Measurements from ENCODE around the gene DGKB. TPM values are rescaled to one million over a fixed set of nuclear protein-coding genes. Genes with fewer than 3 reads are reported as not detected.

Gene DGKB
- polyA plus RNA-seq, 1 donor (not counting 4 experiments of a cell fraction or from before 2014, with no cell fraction given): 0.01 TPM

DNA sequence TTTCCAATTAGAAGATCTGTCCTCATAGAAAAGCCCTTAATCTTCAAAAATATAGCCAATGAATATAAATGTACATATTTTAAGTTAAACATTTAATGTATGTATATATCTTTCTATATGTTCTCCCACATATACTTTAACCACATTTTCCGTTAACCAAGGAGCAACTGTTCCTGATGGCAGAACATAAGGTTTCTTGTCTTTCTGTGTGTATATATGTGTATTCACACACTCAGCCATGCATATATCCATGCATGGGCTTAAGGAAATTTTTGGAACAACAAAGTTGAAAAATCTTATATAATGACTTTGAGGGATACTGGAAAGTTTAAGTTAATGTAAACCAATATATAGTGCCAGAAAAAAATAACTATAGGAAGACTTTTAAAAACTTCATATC lies 274.0 kb downstream of the DGKB start:
- Histone ChIP-seq H3K9me1 (ENCODE audit: control insufficient read depth, extremely low read depth, insufficient read depth, low read length) (no peaks in the 10 kb centered on the region), H3K27ac (ENCODE audit: control insufficient read depth, insufficient read depth, low read length) (no peak overlapping the region), H3K9me3 (ENCODE audit: control insufficient read depth, low read depth, low read length) (no peaks in the 10 kb centered on the region), H3K4me3 (ENCODE audit: control insufficient read depth in 2 of 3, extremely low read depth in 1 of 3, insufficient read depth in 2 of 3, low read depth in 1 of 3, low read length in 3 of 3) (no peak overlapping the region), H3K4me2 (ENCODE audit: control insufficient read depth, extremely low read depth, insufficient read depth, low read depth, low read length) (no peak overlapping the region), H2AFZ (ENCODE audit: control insufficient read depth, low read length) (no peak overlapping the region), H3K9ac (ENCODE audit: control insufficient read depth, extremely low read depth, insufficient read depth, low read length) (no peak overlapping the region), H3K36me3 (ENCODE audit: control insufficient read depth in 2 of 2, extremely low read depth in 1 of 2, insufficient read depth in 2 of 2, low read length in 2 of 2) (no peaks in the 10 kb centered on the region), H3K4me1 (ENCODE audit: control insufficient read depth, extremely low read depth, insufficient read depth, low read length) (no peaks in the 10 kb centered on the region), H4K20me1 (ENCODE audit: control insufficient read depth, extremely low read depth, insufficient read depth, low read length) (no peaks in the 10 kb centered on the region), H3K27me3 (ENCODE audit: control insufficient read depth, extremely low read depth, insufficient read depth, low read length) (no peaks in the 10 kb centered on the region), H3K79me2 (ENCODE audit: control insufficient read depth, insufficient read depth, low read length) (no peaks in the 10 kb centered on the region)
- dilution Hi-C loops (cut with MboI; ENCODE audit: extremely low pct_ligation_motif_present, low sequenced_read_pairs): no loop called here
- FAIRE-seq: no peak
- no peak for DNase-seq (ENCODE audit: low read depth, low spot score)
- TF ChIP-seq EZH2 (IDR thresholded peaks at IDR 0.05; ENCODE audit: low read length): no peak
- TF ChIP-seq CTCF (optimal IDR thresholded peaks at IDR 0.05 in 1 of 3, IDR thresholded peaks at IDR 0.05 in 1 of 3, conservative IDR thresholded peaks at IDR 0.05 in 1 of 3; ENCODE audit: extremely low read depth in 1 of 3, insufficient read depth in 2 of 3, low read length in 3 of 3): no peak

DNA sequence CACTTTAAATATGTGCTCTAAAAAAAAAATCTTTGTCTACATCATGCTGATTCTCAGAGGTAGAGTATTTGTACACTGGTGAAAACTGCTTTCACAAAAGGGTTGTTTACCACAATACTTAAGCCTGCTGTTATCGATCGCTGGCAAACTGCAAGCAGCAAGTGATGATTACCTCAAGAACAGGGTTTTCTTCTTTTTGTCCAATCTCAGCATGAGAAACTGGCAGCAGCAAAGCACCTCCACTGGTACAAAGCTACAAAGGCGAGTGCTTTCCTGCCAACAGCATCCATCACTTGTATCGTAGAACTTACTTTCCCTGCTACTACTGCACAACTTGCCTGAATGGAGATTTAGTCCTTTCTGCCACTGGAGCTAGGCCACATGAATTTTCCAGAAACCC lies 276.5 kb downstream of the DGKB start:
- H3K9me3 ChIP-seq (ENCODE audit: control insufficient read depth, low read depth, low read length): no peaks in the 10 kb centered on the region
- no peaks in the 10 kb centered on the region for H3K36me3 ChIP-seq (ENCODE audit: control insufficient read depth in 2 of 2, extremely low read depth in 1 of 2, insufficient read depth in 2 of 2, low read length in 2 of 2)
- no peak overlapping the region for H3K4me2 ChIP-seq (ENCODE audit: control insufficient read depth, extremely low read depth, insufficient read depth, low read depth, low read length)
- H3K27me3 ChIP-seq (ENCODE audit: control insufficient read depth, extremely low read depth, insufficient read depth, low read length): no peaks in the 10 kb centered on the region
- dilution Hi-C loops (cut with MboI; ENCODE audit: extremely low pct_ligation_motif_present, low sequenced_read_pairs): no loop called here
- H2AFZ ChIP-seq (ENCODE audit: control insufficient read depth, low read length): no peak overlapping the region
- FAIRE-seq: no peak
- no peak overlapping the region for H3K27ac ChIP-seq (ENCODE audit: control insufficient read depth, insufficient read depth, low read length)
- no peak overlapping the region for H3K4me3 ChIP-seq (ENCODE audit: control insufficient read depth in 2 of 3, extremely low read depth in 1 of 3, insufficient read depth in 2 of 3, low read depth in 1 of 3, low read length in 3 of 3)
- no peak for DNase-seq (ENCODE audit: low read depth, low spot score)
- H3K9ac ChIP-seq (ENCODE audit: control insufficient read depth, extremely low read depth, insufficient read depth, low read length): no peak overlapping the region
- no peaks in the 10 kb centered on the region for H3K79me2 ChIP-seq (ENCODE audit: control insufficient read depth, insufficient read depth, low read length)
- H3K9me1 ChIP-seq (ENCODE audit: control insufficient read depth, extremely low read depth, insufficient read depth, low read length): no peaks in the 10 kb centered on the region
- H4K20me1 ChIP-seq (ENCODE audit: control insufficient read depth, extremely low read depth, insufficient read depth, low read length): no peaks in the 10 kb centered on the region
- TF ChIP-seq CTCF (optimal IDR thresholded peaks at IDR 0.05 in 1 of 3, IDR thresholded peaks at IDR 0.05 in 1 of 3, conservative IDR thresholded peaks at IDR 0.05 in 1 of 3; ENCODE audit: extremely low read depth in 1 of 3, insufficient read depth in 2 of 3, low read length in 3 of 3): no peak
- TF ChIP-seq EZH2 (IDR thresholded peaks at IDR 0.05; ENCODE audit: low read length): no peak
- H3K4me1 ChIP-seq (ENCODE audit: control insufficient read depth, extremely low read depth, insufficient read depth, low read length): no peaks in the 10 kb centered on the region

Measured in keratinocyte (primary cell).